ENCODE results near the gene PRELID2. TPM values are rescaled to one million over a fixed set of nuclear protein-coding genes. Genes with fewer than 3 reads are reported as not detected.
"Not testable (repeated sequence)": the region's sequence is repeated elsewhere in the genome, so short reads cannot be mapped to it uniquely, and the experiment has no call there.

Gene PRELID2
- polyA plus RNA-seq, 3 donors, result 3.0 to 9.4 (median 6.9) TPM

DNA sequence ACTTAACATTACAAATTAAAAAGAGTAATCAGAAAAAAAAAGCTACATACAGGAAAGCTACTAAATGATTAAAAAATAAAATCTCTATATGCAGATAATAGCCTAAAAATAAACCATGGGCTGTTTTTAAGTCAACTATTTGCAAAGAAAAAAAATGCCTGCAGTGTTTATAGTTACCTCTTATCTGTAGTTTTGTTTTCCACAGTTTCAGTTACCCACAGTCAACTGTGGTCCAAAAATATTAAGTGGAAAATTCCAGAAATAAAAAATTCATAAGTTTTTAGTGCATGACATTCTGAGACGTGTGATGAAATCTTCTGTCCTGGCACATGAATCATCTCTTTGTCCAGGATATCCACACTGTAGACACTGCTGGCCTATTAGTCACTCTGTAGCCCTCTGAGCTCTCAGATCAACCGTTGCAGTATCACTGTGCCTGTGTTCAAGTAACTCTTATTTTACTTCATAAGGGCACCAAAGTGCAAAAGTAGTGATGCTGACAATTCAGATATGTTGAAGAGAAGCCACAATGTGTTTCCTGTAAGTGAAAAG lies 59.2 kb downstream of the PRELID2 start:
- 44 to 71% (median 55%) methylated on average over 2 of the region's 2 CpGs for WGBS, 3 donors
- H3K27ac ChIP-seq (ENCODE audit: low read depth, low read length), result no peak overlapping the region

DNA sequence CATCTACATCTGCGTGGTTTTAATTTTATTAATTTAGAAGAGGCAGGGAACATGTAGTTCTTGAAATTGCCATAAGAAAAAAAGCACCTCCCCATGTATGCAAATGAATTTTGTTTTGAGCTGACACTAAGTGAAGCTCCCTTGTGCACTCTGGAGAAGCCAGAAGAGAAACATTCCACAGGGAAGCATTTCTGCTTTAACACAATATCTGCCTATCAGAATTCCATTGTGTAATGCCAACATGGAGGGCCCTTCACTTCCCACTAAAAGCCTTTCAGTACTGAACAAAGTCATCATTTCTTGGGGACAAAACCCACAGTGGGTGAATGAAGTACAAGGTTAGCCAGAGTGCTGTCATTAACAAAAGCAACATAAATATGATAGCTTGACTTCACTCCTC lies 59.7 kb downstream of the PRELID2 start:
- 89 to 95% (median 90%) methylated on average over 1 of the region's 1 CpG for WGBS, 3 donors
- H3K27ac ChIP-seq (ENCODE audit: low read depth, low read length), result no peak overlapping the region

- whole genome bisulfite sequencing, 3 donors, result 88 to 94% (median 90%) methylated on average over 1 of the region's 1 CpG
- no peak overlapping the region for H3K27ac ChIP-seq (ENCODE audit: low read depth, low read length)
Observed at GRCh38 chr5:145774442-145774841, 60.7 kb downstream of the PRELID2 start.

- no peak overlapping the region for H3K27ac ChIP-seq (ENCODE audit: low read depth, low read length)
Observed at GRCh38 chr5:145772466-145772865, 62.7 kb downstream of the PRELID2 start.

DNA sequence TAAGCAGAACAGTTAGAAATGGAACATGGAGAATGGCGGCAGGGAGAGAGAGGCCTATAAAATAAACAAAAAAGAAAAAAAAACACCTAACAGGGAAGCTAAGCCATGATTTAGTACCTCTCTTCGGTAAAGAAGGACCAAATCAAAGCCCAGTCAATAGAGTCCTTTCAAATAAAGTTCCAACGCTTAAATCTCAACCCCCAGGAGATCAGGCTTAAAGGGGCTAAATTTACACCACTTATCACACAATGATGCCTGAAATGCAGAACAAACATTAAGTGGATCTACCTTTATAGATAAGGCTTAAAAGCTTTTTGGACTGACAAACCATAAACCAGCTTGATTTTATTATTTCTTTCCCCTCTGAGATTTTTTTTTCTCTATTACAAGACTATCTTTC lies 66.3 kb downstream of the PRELID2 start:
- WGBS, 3 donors, result 74 to 83% (median 83%) methylated on average over 3 of the region's 3 CpGs
- no peak overlapping the region for H3K27ac ChIP-seq (ENCODE audit: low read depth, low read length)

GRCh38 chr5:145764325-145764724 lies 70.8 kb downstream of the PRELID2 start:
- WGBS, 3 donors, result 88 to 96% (median 96%) methylated on average over 1 of the region's 1 CpG
- no peak overlapping the region for H3K27ac ChIP-seq (ENCODE audit: low read depth, low read length)

GRCh38 chr5:145762833-145763232 lies 72.3 kb downstream of the PRELID2 start:
- 90 to 97% (median 93%) methylated on average over 1 of the region's 1 CpG for WGBS, 3 donors
- H3K27ac ChIP-seq (ENCODE audit: low read depth, low read length), result no peak overlapping the region

DNA sequence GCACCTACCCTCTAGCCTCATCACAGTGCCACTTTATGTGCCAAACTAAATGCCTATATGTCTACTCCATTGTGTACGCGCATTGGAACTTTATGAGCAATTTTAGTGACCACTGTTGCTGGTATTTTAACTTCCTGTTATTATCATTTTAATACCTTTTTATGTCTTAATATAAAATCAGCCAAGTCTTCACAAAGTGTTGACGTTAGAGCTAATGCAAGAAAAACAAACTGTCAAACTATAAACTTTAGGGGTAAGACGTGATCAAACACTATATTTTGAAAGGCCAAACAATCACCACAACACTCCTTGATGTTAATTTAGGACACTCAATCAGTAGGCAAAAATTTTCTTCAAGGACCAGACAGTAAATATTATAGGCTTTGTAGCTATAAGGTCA lies 73.9 kb downstream of the PRELID2 start:
- WGBS, 3 donors, result 90 to 92% (median 91%) methylated on average over 4 of the region's 4 CpGs

GRCh38 chr5:145760660-145761059 lies 74.5 kb downstream of the PRELID2 start:
- H3K27ac ChIP-seq (ENCODE audit: low read depth, low read length), result no peak overlapping the region
- WGBS, 3 donors, result 89 to 100% (median 97%) methylated on average over 1 of the region's 1 CpG

More for the DNA sequence above, 73.9 kb downstream of the PRELID2 start:
- no peak overlapping the region for H3K27ac ChIP-seq (ENCODE audit: low read depth, low read length)

DNA sequence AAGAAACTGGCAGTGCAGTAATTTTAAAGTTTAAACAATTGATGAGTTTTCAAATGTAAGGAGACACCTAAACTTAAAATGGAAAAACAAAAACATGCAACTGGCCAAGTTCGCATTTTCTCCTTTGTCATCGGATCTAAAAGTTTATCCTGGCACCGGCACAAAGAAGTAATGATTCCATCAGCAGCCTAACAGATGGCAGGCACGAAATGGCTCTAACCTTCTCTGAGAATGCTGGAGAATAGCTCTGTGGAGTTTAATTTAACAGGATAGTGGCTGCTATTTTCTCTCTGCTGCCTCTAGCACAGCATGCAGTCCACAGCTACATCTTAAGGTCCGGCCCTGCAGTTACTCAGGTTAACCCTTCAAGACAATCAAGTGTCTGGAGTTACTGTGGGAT lies 82.2 kb downstream of the PRELID2 start:
- 46 to 61% (median 61%) methylated on average over 5 of the region's 5 CpGs for WGBS, 3 donors
- no peak overlapping the region for H3K27ac ChIP-seq (ENCODE audit: low read depth, low read length)

- H3K27ac ChIP-seq (ENCODE audit: low read depth, low read length), result no peak overlapping the region
- WGBS, 3 donors, result 75 to 87% (median 84%) methylated on average over 2 of the region's 2 CpGs
Observed at GRCh38 chr5:145752534-145752933, 82.6 kb downstream of the PRELID2 start.

DNA sequence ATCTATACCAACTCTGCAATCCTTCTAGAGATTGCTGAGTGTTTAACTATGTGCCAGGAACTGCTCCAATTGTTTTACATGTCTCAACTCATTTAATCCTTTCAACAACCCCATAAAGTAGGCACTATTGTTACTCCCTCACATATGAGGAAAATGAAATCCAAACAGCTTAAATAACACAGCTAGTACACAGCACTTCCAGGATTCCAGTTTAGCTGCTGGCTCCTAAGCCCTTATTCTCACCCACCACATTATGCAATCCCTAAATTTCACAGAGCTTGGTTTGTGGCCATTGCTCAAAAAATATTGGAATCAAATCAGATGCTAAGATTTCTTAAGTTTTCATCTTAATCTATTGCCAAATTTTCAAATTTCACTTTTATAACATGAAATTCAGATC lies 84.9 kb downstream of the PRELID2 start:
- no peak overlapping the region for H3K27ac ChIP-seq (ENCODE audit: low read depth, low read length)

- 96 to 98% (median 98%) methylated on average over 13 to 14 of the region's 14 CpGs for WGBS, 3 donors
Observed at GRCh38 chr5:145743396-145744061, 91.6 kb downstream of the PRELID2 start.

GRCh38 chr5:145739843-145740242 lies 95.3 kb downstream of the PRELID2 start:
- no peak overlapping the region for H3K27ac ChIP-seq (ENCODE audit: low read depth, low read length)

More at GRCh38 chr5:145743396-145744061, 91.6 kb downstream of the PRELID2 start:
- no peak overlapping the region for H3K27ac ChIP-seq (ENCODE audit: low read depth, low read length)

DNA sequence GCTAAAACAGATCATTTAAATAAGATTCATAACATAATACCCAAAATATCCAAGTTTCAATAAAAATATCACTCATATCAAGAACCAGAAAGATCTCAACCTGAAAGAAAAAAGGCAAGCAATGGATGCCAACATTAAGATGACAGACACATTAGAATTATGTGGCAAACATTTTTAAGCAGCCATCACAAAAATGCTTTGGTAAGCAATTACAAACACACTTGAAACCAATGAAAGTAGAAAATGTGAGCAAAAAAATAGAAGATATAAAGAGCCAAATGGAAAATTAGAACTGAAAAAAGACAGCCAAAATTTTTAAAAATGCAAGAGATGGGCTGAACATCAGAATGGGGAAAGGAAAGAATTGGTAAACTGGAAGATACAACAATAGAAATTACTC lies 96.9 kb downstream of the PRELID2 start:
- no peak overlapping the region for H3K27ac ChIP-seq (ENCODE audit: low read depth, low read length)

DNA sequence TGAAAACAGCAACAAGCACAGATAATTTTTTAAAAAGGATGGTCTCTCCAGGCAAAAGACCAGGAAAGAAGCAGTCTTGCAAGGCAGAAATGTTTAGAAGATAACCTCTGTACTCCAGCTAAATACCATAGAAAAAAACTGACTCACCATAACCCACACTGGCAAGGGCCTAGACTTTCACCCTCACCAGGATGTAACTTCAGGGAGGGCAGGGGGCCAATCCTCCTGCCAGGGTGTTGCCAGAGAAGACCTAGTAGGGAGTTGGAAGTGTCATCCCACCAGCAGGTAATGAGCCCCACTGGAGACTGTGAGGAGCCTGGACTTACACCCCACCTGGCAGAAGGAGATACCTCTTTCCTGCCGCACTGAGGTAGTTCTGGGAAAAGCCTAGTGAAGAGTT lies 97.6 kb downstream of the PRELID2 start:
- H3K27ac ChIP-seq (ENCODE audit: low read depth, low read length), result no peak overlapping the region
- WGBS, 3 donors, result 82 to 95% (median 94%) methylated on average over 1 of the region's 1 CpG

- 88 to 95% (median 91%) methylated on average over 1 of the region's 1 CpG for WGBS, 3 donors
- not testable (repeated sequence) for H3K27ac ChIP-seq (ENCODE audit: low read depth, low read length)
Observed at GRCh38 chr5:145729956-145730355, 105.2 kb downstream of the PRELID2 start.

DNA sequence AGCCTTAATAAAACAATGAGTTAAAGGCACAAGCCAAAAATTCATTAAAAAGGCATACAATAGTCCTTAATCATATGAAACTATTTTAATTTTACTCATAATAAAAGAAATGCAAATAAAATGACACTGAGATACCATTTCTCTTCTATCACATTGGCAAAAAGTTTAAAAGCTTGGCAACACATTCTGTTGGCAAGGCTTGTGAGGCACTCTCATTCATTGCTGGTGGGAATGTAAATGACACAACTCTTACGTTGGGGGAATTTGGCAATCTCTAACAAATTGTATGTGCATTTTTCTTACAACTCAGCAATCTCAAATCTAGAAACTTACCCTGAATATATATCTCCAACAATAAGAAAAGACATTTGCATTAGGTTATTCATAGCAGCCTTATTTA lies 111.6 kb downstream of the PRELID2 start:
- 18 to 41% (median 38%) methylated on average over 1 of the region's 1 CpG for WGBS, 3 donors

DNA sequence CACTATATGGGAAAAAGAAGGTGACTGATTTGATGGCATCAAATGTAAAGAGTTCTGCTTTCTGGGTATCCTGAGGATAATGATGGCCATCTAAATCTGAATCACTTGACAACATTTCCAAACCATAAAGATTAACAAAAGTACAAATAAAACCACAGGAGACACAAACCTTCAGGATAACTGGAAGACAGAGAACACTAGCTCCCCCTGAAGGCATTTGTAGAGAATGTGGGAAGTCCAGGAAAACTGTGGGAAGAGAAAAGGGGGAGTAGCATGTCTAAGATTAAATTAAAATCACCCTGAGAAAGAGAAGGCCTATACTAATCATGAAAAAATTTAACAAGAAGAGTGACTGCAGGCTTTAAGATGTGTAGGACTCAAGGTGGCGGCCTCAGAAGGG lies 116.2 kb downstream of the PRELID2 start:
- no peak overlapping the region for H3K27ac ChIP-seq (ENCODE audit: low read depth, low read length)
- WGBS, 3 donors, result 89 to 97% (median 91%) methylated on average over 1 of the region's 1 CpG

More for the DNA sequence above, 111.6 kb downstream of the PRELID2 start:
- no peak overlapping the region for H3K27ac ChIP-seq (ENCODE audit: low read depth, low read length)

GRCh38 chr5:145715412-145715811 lies 119.7 kb downstream of the PRELID2 start:
- WGBS, 3 donors, result 93 to 100% (median 94%) methylated on average over 1 of the region's 1 CpG
- no peak overlapping the region for H3K27ac ChIP-seq (ENCODE audit: low read depth, low read length)

All from adipose tissue (tissue), 3 donors.